ENCODE measurements around the gene MLLT6. TPM values are rescaled to one million over a fixed set of nuclear protein-coding genes. Genes with fewer than 3 reads are reported as not detected.

Gene MLLT6
- total RNA-seq, 2 donors from 2014 or later, result 38.6 to 71.6 TPM

DNA sequence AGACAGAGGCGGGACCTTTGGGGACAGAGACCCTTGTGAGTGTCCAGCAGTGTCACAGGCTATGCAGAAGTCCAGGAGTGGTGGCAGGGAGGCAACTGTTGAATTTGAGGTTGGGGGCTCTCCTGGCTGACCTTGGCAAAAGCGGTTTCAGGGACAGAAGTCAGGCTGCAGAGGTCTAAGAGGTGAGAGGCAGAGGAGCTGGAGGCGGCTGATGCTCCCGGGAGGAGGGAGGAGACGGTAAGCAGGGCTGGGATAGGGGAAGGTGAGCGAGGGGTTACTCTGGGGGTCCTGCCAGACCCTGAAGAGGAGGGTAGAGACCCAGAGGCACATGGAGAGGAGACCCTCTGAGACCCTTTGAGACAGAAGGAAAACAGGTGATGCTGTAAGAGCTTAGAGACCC is 35.6 kb upstream of the MLLT6 start:
- no peak for DNase-seq (ENCODE audit: low spot score)
- H3K36me3 ChIP-seq, result no peaks in the 10 kb centered on the region
- H3K4me1 ChIP-seq, result peaks cover 0 to 15% of the 10 kb centered on the region in 2 donors
- H3K9me3 ChIP-seq, result no peaks in the 10 kb centered on the region
- H3K27ac ChIP-seq, result no peak overlapping the region
- H3K27me3 ChIP-seq, result peaks cover 0 to 18% of the 10 kb centered on the region in 2 donors
- no peak overlapping the region for H3K4me3 ChIP-seq
- TF ChIP-seq, protein P1, sequence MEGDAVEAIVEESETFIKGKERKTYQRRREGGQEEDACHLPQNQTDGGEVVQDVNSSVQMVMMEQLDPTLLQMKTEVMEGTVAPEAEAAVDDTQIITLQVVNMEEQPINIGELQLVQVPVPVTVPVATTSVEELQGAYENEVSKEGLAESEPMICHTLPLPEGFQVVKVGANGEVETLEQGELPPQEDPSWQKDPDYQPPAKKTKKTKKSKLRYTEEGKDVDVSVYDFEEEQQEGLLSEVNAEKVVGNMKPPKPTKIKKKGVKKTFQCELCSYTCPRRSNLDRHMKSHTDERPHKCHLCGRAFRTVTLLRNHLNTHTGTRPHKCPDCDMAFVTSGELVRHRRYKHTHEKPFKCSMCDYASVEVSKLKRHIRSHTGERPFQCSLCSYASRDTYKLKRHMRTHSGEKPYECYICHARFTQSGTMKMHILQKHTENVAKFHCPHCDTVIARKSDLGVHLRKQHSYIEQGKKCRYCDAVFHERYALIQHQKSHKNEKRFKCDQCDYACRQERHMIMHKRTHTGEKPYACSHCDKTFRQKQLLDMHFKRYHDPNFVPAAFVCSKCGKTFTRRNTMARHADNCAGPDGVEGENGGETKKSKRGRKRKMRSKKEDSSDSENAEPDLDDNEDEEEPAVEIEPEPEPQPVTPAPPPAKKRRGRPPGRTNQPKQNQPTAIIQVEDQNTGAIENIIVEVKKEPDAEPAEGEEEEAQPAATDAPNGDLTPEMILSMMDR (IDR thresholded peaks at IDR 0.05), result no peak

DNA sequence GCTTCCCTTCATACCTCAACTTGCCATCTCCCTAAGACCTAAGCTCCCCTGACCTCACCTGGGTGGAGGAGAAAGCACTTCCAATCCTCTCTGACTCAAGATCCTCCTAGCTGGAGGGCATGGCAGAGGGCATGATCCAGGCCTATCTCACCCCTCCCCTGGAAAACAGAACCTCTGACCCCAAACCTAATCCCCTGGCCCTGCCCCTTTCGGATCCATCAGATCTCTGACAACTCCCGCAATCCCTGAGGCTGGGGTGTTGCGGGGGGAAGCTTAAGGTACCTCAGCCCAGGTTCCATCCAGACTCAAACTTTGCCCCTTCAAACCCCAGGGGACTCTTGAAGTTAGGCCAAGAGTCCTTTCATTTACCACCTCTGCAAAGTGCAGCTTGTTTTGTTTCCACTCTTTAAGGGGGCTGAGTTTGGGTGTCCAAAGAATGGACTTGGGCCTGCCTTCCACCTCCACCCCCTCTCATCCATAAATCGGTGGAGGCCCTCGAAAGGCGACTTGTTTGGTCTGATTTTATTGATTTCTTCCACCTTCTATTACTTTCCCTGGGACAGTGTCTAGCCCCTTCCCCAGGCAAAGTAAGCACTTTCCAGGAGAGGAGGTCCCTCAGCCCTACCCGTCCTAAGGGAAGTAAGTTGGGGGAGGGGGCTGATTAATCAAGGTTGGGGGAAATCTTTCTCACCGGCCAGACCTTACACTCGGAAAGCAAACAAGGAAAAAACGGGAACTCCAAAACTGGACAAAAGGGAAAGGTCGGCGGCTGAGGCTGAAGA is 32.9 kb upstream of the MLLT6 start:
- Histone ChIP-seq H3K4me1 (peaks cover 0 to 30% of the 10 kb centered on the region in 2 donors), H3K27me3 (peaks cover 0 to 25% of the 10 kb centered on the region in 2 donors), H3K27ac (no peak overlapping the region), H3K4me3 (no peak overlapping the region), H3K9me3 (no peaks in the 10 kb centered on the region), H3K36me3 (no peaks in the 10 kb centered on the region)
- TF ChIP-seq, protein P1 (IDR thresholded peaks at IDR 0.05), result no peak
- no peak for DNase-seq (ENCODE audit: low spot score)

DNA sequence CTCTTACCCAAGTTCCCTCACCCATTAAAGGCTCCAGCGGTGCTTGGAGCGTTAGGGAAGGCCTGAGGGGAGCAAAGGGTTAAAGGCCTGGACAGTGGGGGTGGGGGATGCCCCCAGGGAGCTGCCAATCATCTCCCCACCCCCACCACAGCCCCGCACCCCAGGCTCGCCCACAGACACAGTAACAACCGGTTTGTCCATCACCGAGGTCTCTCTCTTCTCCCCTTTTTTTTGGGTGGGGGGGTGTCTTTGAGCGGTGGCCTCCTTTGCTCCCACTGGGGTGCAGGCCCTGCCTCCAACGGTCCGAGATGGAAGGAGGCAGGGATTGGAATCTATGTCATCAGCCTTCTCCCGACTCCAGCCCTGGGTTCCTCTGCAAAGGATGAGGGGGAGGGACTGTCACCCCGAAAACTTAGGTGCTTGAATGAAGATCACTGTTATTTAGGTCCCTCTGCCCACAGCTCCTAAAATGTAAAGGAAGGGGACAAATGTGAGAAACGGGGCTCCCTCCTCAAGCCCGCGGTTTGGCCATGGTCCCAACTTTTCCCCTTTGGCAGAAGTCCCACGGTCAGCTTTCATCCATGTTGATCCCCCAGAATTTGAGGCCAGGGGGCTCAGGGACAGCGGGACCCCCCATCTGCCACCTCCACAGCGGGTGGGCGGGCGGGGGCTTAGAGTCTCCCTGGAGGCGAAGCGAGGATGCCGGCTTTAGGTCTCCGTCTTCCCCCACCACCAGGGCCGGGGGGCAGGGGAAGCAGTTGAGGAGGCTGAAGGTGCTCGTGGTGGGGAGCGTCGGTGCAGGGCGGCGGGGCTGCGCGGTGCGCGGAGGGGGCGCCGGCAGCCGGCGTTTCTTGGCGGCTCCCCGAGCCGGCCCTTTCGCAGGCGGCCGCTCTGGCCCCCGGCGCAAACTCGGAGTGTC is 32.0 kb upstream of the MLLT6 start:
- TF ChIP-seq, protein P1 (IDR thresholded peaks at IDR 0.05), result no peak
- H3K27ac ChIP-seq, result no peak overlapping the region
- H3K9me3 ChIP-seq, result no peaks in the 10 kb centered on the region
- peaks cover 0 to 35% of the 10 kb centered on the region in 2 donors for H3K4me1 ChIP-seq
- no peaks in the 10 kb centered on the region for H3K36me3 ChIP-seq
- peaks cover 0 to 25% of the 10 kb centered on the region in 2 donors for H3K27me3 ChIP-seq
- peak overlapping the region in 1 of 2 donors; percentile 68 for H3K4me3 ChIP-seq
- no peak for DNase-seq (ENCODE audit: low spot score)

DNA sequence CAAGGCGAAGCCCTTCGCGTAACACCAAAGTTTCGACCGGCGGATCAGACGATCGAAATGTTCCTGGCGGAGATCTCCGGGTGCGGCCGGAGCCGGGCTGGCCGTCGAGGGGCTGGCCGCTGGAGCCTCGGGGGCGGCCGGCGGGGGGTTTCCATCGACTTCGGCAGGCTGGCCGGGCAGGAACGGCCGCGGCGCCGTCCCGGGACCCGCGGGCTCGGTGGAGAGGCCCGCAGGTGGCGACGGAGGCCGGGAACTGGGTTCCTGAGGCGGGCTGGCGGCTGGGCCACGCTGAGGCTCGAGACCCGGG is 31.4 kb upstream of the MLLT6 start:
- H3K36me3 ChIP-seq, result no peaks in the 10 kb centered on the region
- TF ChIP-seq, protein P1 (IDR thresholded peaks at IDR 0.05), result peak in 1 of 2 donors; percentile 12
- no peak for DNase-seq (ENCODE audit: low spot score)
- H3K9me3 ChIP-seq, result no peaks in the 10 kb centered on the region
- H3K4me1 ChIP-seq, result peaks cover 0 to 35% of the 10 kb centered on the region in 2 donors
- H3K27me3 ChIP-seq, result peaks cover 0 to 25% of the 10 kb centered on the region in 2 donors
- no peak overlapping the region for H3K27ac ChIP-seq
- H3K4me3 ChIP-seq, result peak overlapping the region in 1 of 2 donors; percentile 68

DNA sequence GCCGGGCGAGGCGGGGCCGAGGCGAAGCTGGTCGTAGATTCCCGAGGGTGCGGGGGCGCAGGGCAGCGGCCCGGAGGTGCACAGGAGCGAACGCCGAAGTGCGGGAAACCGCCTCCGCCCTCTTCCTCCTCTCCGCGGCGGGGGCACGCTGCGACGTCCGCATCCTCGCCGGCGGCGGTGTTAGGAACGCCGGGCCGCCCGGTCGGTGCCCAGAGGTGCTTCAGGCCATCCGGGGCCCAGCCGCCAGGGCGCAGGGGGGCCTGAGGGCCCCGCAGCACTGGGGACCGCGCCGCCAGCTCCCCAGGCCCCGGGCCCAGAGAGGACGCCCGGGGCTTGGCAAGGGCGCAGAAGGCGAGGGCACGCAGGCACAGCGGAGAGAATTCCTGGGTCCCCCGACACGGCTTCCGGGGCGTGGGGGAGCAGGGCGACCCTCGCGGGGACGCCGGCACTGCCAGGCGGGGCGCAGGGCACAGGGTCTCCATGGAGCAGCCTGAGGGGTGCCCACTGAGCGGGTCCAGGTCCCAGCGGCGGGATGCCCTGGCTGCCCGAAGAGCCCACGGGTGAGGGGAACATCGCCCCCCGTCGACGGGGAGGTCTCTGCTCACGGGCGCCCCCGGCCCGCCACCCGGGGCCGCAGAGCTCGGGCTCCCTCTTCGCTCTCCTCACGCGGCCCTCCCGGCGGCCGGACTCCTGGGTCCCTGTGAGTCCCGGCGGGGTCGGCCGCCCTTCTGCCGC is 30.9 kb upstream of the MLLT6 start:
- Histone ChIP-seq H3K9me3 (no peaks in the 10 kb centered on the region), H3K4me1 (peaks cover 0 to 35% of the 10 kb centered on the region in 2 donors), H3K36me3 (no peaks in the 10 kb centered on the region), H3K27me3 (peaks cover 0 to 25% of the 10 kb centered on the region in 2 donors), H3K4me3 (peak overlapping the region; percentile 49 to 68), H3K27ac (peak overlapping the region in 1 of 2 donors; percentile 47)
- TF ChIP-seq, protein P1 (IDR thresholded peaks at IDR 0.05), result no peak
- DNase-seq (ENCODE audit: low spot score), result no peak
